ENCODE results near the gene NF1.

DNA sequence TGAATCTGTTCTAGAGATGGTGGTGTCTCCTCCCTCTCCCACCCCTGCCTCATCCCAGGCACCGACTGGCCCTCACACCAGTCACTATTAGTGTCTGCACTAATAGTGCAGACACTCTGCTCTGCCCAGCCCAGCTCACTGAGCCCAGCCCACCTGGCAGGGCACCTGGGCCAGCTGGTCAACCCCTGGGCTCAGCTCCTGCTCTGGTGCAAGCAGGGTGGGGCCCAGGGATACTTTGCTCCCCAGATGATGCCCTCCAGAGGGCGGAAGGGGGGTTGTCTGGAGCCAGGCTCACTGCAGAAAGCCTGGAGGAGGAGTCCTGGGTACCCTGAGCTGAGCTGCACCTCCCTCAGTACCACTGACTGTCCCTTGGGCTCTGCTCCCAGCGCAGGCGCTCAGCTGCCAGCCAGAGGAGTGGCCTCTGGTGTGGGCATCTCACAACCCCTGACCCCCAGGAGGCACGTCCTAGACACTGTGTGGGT, 311.2 kb downstream of the NF1 start:
- TF ChIP-seq, protein P1, sequence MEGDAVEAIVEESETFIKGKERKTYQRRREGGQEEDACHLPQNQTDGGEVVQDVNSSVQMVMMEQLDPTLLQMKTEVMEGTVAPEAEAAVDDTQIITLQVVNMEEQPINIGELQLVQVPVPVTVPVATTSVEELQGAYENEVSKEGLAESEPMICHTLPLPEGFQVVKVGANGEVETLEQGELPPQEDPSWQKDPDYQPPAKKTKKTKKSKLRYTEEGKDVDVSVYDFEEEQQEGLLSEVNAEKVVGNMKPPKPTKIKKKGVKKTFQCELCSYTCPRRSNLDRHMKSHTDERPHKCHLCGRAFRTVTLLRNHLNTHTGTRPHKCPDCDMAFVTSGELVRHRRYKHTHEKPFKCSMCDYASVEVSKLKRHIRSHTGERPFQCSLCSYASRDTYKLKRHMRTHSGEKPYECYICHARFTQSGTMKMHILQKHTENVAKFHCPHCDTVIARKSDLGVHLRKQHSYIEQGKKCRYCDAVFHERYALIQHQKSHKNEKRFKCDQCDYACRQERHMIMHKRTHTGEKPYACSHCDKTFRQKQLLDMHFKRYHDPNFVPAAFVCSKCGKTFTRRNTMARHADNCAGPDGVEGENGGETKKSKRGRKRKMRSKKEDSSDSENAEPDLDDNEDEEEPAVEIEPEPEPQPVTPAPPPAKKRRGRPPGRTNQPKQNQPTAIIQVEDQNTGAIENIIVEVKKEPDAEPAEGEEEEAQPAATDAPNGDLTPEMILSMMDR (IDR thresholded peaks at IDR 0.05): no peak
- TF ChIP-seq POLR2A (IDR thresholded peaks at IDR 0.05): no peak

Measured in testis (tissue), 2 donors.